Measurements from ENCODE around the gene IRF4.

Gene IRF4

DNA sequence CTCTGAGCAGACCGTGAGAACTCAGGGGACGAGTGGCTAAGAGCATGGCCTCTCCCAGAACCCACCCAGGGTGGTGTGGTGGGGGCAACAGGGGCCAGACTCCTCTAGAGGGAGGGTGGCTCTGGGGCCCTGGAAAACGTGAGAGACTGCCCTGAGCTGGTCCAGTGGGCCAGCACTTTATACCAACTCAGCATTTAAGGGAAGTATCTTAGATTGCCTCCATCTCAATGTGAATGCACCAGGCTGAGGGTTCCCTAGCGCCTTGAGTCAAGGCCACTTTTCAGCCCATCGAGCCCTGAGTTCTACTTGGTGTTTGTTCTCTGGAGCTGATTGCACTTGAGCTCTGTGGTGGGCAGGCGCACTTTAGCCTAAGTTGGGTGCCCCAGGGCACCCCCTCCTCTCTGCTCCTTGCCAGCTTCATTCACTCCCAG lies 42.0 kb upstream of the IRF4 start:
- TF ChIP-seq, protein P1, sequence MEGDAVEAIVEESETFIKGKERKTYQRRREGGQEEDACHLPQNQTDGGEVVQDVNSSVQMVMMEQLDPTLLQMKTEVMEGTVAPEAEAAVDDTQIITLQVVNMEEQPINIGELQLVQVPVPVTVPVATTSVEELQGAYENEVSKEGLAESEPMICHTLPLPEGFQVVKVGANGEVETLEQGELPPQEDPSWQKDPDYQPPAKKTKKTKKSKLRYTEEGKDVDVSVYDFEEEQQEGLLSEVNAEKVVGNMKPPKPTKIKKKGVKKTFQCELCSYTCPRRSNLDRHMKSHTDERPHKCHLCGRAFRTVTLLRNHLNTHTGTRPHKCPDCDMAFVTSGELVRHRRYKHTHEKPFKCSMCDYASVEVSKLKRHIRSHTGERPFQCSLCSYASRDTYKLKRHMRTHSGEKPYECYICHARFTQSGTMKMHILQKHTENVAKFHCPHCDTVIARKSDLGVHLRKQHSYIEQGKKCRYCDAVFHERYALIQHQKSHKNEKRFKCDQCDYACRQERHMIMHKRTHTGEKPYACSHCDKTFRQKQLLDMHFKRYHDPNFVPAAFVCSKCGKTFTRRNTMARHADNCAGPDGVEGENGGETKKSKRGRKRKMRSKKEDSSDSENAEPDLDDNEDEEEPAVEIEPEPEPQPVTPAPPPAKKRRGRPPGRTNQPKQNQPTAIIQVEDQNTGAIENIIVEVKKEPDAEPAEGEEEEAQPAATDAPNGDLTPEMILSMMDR (IDR thresholded peaks at IDR 0.05; ENCODE audit: borderline replicate concordance, control extremely low read depth, extremely low read depth, insufficient read depth, missing control alignments): no peak
- in situ Hi-C loops (cut with MboI; ENCODE audit: low sequenced_read_pairs, unreplicated experiment): no loop called here
- DNase-seq (ENCODE audit: low spot score): no peak

GRCh38 chr6:350371-350770 lies 41.2 kb upstream of the IRF4 start:
- DNase-seq (ENCODE audit: low spot score): no peak
- TF ChIP-seq, protein P1 (IDR thresholded peaks at IDR 0.05; ENCODE audit: borderline replicate concordance, control extremely low read depth, extremely low read depth, insufficient read depth, missing control alignments): no peak
- in situ Hi-C loops (cut with MboI; ENCODE audit: low sequenced_read_pairs, unreplicated experiment): no loop called here

- in situ Hi-C loops (cut with MboI; ENCODE audit: low sequenced_read_pairs, unreplicated experiment): no loop called here
These were observed 40.3 kb upstream of the IRF4 start for GRCh38 chr6:351011-351866.

DNA sequence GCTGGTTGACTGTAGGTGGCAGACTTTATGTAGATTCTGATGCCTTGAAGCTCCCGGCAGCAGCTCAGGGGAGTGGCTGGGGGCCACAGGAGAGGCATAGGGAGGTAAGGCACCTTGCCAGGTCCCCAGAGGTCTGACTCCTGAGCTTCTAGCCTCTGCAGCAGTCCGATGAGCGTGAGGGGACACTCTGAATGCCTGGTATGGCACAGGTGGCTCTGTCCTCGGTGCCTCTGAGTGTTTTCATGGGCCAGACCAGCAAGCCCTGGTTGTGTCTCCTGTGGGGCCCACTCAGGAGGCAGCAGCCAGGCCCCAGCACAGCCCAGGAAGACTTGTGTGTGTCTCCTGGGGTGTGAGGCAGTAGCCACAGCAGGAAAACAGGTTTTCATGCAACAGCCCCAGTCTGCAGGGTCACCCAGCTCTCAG lies 39.7 kb upstream of the IRF4 start:
- no peak for DNase-seq (ENCODE audit: low spot score)
- TF ChIP-seq, protein P1 (IDR thresholded peaks at IDR 0.05; ENCODE audit: borderline replicate concordance, control extremely low read depth, extremely low read depth, insufficient read depth, missing control alignments): peak; percentile 6
- in situ Hi-C loops (cut with MboI; ENCODE audit: low sequenced_read_pairs, unreplicated experiment): no loop called here

More at GRCh38 chr6:351011-351866, 40.3 kb upstream of the IRF4 start:
- TF ChIP-seq, protein P1 (IDR thresholded peaks at IDR 0.05; ENCODE audit: borderline replicate concordance, control extremely low read depth, extremely low read depth, insufficient read depth, missing control alignments): no peak
- no peak for DNase-seq (ENCODE audit: low spot score)

- in situ Hi-C loops (cut with MboI; ENCODE audit: low sequenced_read_pairs, unreplicated experiment): no loop called here
- no peak for DNase-seq (ENCODE audit: low spot score)
- TF ChIP-seq, protein P1 (IDR thresholded peaks at IDR 0.05; ENCODE audit: borderline replicate concordance, control extremely low read depth, extremely low read depth, insufficient read depth, missing control alignments): no peak
These were observed 39.1 kb upstream of the IRF4 start for GRCh38 chr6:352474-352873.

GRCh38 chr6:352896-353470 lies 38.6 kb upstream of the IRF4 start:
- DNase-seq (ENCODE audit: low spot score): no peak
- in situ Hi-C loops (cut with MboI; ENCODE audit: low sequenced_read_pairs, unreplicated experiment): no loop called here
- TF ChIP-seq, protein P1 (IDR thresholded peaks at IDR 0.05; ENCODE audit: borderline replicate concordance, control extremely low read depth, extremely low read depth, insufficient read depth, missing control alignments): no peak

All from GM13976 (cell line).